ENCODE results near the gene NOP58. TPM values are rescaled to one million over a fixed set of nuclear protein-coding genes. Genes with fewer than 3 reads are reported as not detected.

NOP58 gene
- total RNA-seq, 1 experiment from 2014 or later = 136 TPM

GRCh38 chr2:202238234-202239197 is 27.0 kb upstream of the NOP58 start, which contains the start of gene SUMO1:
SUMO1 (minus strand) TSS chr2:202238597; CDS start chr2:202238451, 146 bp downstream.
- intact Hi-C loops (cut with micrococcal nuclease) = loop anchor here (1.0 kb wide), 1 partner anchor 27 kb away; the partner anchor contains the start of gene NOP58
- ATAC-seq = peak; percentile 92
- H3K27ac ChIP-seq (ENCODE audit: low read depth, low read length) = peak within 1 kb of the TSS; percentile 62
- no peaks in the 10 kb centered on the region for H3K36me3 ChIP-seq (ENCODE audit: control insufficient read depth in 1 of 2, insufficient read depth in 2 of 2, low read length in 2 of 2)
- no peaks in the 10 kb centered on the region for H3K9me2 ChIP-seq (ENCODE audit: insufficient read depth)
- H3K9ac ChIP-seq (ENCODE audit: low read length) = peak within 1 kb of the TSS; percentile 94
- no peaks in the 10 kb centered on the region for H3K27me3 ChIP-seq (ENCODE audit: insufficient read depth, low read length)
- DNase-seq (ENCODE audit: low read depth, low spot score) = peak; percentile 69
- ChIA-PET RAD21 (ENCODE audit: low non-redundant PET in 1 of 2, low total read pairs in 2 of 2, uncharacterized antibody in 2 of 2, unreplicated experiment in 2 of 2) (no interaction called here), POLR2A (no interaction called here), CTCF (no interaction called here)
- no peaks in the 10 kb centered on the region for H3K9me3 ChIP-seq (ENCODE audit: control insufficient read depth in 1 of 2, insufficient read depth in 1 of 2, low read depth in 1 of 2, low read length in 2 of 2)
- 0 out of 2 replicates have a peak, but pooled peaks cover 9% of the 10 kb centered on the region for H4K20me1 ChIP-seq (ENCODE audit: insufficient read depth)
- H2AFZ ChIP-seq (ENCODE audit: low read depth, low read length, poor library complexity, severe bottlenecking) = no peak within 1 kb of the TSS
- H3K4me3 ChIP-seq (replicated peaks in 1 of 2; ENCODE audit: low read depth in 1 of 2, low read length in 2 of 2) = peak within 1 kb of the TSS; percentile 81 to 99
- peak within 1 kb of the TSS; percentile 87 for H3K4me2 ChIP-seq (ENCODE audit: low read length)
- TSS peak; percentile 98 for BruUV-seq (replicated peaks)
- H3K4me1 ChIP-seq (ENCODE audit: control insufficient read depth in 1 of 2, insufficient read depth in 2 of 2, low read length in 2 of 2) = peaks cover 3 to 17% of the 10 kb centered on the region in 2 experiments; a peak in 3 of 4 replicates
- H3K79me2 ChIP-seq (ENCODE audit: insufficient read depth, low read length) = peaks cover 48% of the 10 kb centered on the region
- TF ChIP-seq ZFX (IDR thresholded peaks at IDR 0.05) (peak; percentile 42; the same call in 1 of the 2 replicates), MAX (IDR thresholded peaks at IDR 0.05) (no peak), SRF (IDR thresholded peaks at IDR 0.05; ENCODE audit: low read depth) (no peak), ATF3 (IDR thresholded peaks at IDR 0.05) (no peak), SIN3A (IDR thresholded peaks at IDR 0.05; ENCODE audit: low read depth) (peak; percentile 55; the same call in 1 of the 2 replicates), POLR2A (IDR thresholded peaks at IDR 0.05; ENCODE audit: borderline replicate concordance, extremely low read depth, insufficient read depth, insufficient read length) (peak; percentile 71), CTCF (IDR thresholded peaks at IDR 0.05 in 2 of 3, conservative IDR thresholded peaks at IDR 0.05 in 1 of 3; ENCODE audit: borderline replicate concordance in 1 of 3, insufficient read depth in 1 of 3, low read depth in 2 of 3, low read length in 2 of 3) (no peak), ZBTB33 (IDR thresholded peaks at IDR 0.05; ENCODE audit: extremely low read depth, insufficient replicate concordance, low read length) (no peak), CEBPB (IDR thresholded peaks at IDR 0.05; ENCODE audit: low read depth) (no peak), FOSL1 (IDR thresholded peaks at IDR 0.05; ENCODE audit: low read depth) (no peak), ZNF274 (IDR thresholded peaks at IDR 0.05; ENCODE audit: low read depth, low read length) (no peak), RAD21 (IDR thresholded peaks at IDR 0.05; ENCODE audit: low read depth) (no peak), JUND (IDR thresholded peaks at IDR 0.05) (no peak), EZH2phosphoT487 (IDR thresholded peaks at IDR 0.05; ENCODE audit: borderline replicate concordance) (no peak), EGR1 (IDR thresholded peaks at IDR 0.05; ENCODE audit: low read depth) (no peak), POLR2AphosphoS5 (IDR thresholded peaks at IDR 0.05; ENCODE audit: low read depth, low read length) (peak; percentile 87), YY1 (IDR thresholded peaks at IDR 0.05; ENCODE audit: extremely low read depth, insufficient replicate concordance, low read depth, low read length) (peak; percentile 55), SP1 (IDR thresholded peaks at IDR 0.05; ENCODE audit: low read depth) (no peak), ELF1 (IDR thresholded peaks at IDR 0.05; ENCODE audit: borderline replicate concordance, low read depth) (no peak), CBX3 (IDR thresholded peaks at IDR 0.05; ENCODE audit: low read depth) (peak; percentile 53; the same call in 1 of the 2 replicates)

All from HCT116 (cell line).